Choroid plexus epithelial cell (primary cell): ENCODE measurements around the gene KIRREL3.

Source experiments
- DNase-seq: peaks from one replicate; pipeline ENCODE4 v3.0.0-alpha.2; 2010; ENCODE audit warnings: low read depth
- H3K4me3 ChIP-seq: 2 replicates; pipeline ENCODE4 v1.5.1; 2011; ENCODE audit warnings: low read depth, mild to moderate bottlenecking, control low read depth, low read length, moderate library complexity
- CTCF ChIP-seq: conservative IDR thresholded peaks from 2 replicates; pipeline ENCODE4 v1.5.1; 2011; ENCODE audit warnings: low read depth, mild to moderate bottlenecking, control low read depth, inconsistent platforms, low read length, moderate library complexity

KIRREL3 gene

GRCh38 chr11:126603486-126603885 lies 397.1 kb downstream of the KIRREL3 start:
- TF ChIP-seq CTCF: no peak
- DNase-seq: no peak
- H3K4me3 ChIP-seq: no peak overlapping the region

- H3K4me3 ChIP-seq: no peak overlapping the region
- TF ChIP-seq CTCF: no peak
- no peak for DNase-seq
Observed at GRCh38 chr11:126602993-126603392, 397.6 kb downstream of the KIRREL3 start.

GRCh38 chr11:126602349-126602940 lies 398.1 kb downstream of the KIRREL3 start:
- H3K4me3 ChIP-seq: no peak overlapping the region
- DNase-seq: no peak
- TF ChIP-seq CTCF: no peak

GRCh38 chr11:126601550-126602215 lies 398.9 kb downstream of the KIRREL3 start:
- no peak overlapping the region for H3K4me3 ChIP-seq
- DNase-seq: no peak
- no peak for TF ChIP-seq CTCF

GRCh38 chr11:126601136-126601535 lies 399.4 kb downstream of the KIRREL3 start:
- no peak for DNase-seq
- no peak for TF ChIP-seq CTCF
- no peak overlapping the region for H3K4me3 ChIP-seq

GRCh38 chr11:126599217-126599897 lies 401.2 kb downstream of the KIRREL3 start:
- no peak for DNase-seq
- H3K4me3 ChIP-seq: no peak overlapping the region
- TF ChIP-seq CTCF: no peak
